Measurements from ENCODE around the gene EPB41L5.
"Not testable (repeated sequence)": the region's sequence is repeated elsewhere in the genome, so short reads cannot be mapped to it uniquely, and the experiment has no call there.

Gene EPB41L5

DNA sequence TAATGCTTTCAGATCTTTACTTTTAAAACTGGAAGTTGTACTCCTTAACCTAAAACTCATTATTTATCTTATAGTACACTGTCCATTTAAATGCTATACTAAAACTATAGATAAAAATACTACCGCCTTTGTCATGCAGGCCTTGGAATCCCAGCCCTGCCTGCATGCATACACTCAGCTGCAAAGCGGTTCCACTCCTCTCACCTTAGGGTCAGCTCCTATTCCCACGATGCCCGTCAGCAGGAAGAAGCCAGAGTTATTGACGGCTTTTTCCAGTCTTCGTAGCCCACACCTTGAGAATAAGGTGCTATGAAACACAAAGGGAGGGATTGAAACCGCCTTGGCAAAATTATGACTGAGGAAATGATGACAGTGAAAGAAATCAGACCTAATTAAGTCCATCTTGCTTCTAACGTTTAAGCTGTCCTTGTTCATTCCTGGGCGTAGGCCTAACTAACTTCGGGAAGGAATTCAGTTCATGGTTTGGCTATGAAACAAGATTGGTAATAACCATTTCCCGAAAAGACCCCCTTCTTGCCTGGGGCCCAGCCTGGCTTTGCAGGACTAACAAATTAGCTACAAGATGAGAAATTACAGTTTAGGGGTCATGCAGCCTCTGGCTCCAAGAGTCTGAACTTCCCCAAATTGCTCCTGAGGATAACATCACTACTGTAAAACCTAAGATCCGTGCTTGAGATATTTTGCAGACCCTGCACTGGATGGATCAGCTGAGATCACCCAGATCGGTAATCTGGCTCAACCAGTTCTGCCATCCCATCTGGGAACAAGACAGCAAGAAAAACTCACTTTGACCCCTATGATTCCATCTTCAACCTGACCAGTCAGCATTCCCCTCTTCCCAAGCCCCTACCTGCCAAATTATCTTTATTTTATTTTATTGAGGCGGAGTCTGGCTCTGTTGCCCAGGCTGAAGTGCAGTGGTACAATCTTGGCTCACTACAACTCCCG lies 17.1 kb downstream of the EPB41L5 start:
- no peak for DNase-seq

DNA sequence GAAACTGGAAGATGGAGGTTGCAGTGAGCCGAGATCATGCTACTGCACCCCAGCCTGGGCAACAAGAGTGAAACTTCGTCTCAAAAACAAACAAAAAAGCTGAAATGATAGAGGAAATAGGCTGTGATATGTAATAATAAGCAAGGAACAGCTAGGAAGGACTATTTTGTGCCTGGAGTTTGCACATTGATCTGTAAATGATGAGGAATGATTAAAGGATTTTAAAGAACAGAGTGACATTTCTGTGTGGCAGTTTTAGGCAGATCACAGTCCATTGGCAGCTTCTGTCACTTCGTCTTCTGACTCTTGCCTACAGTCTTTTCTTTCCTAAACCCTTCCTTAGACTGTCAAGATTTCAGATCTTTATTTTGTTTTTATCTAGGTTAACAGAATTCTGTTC lies 19.4 kb downstream of the EPB41L5 start:
- no peak for DNase-seq

DNA sequence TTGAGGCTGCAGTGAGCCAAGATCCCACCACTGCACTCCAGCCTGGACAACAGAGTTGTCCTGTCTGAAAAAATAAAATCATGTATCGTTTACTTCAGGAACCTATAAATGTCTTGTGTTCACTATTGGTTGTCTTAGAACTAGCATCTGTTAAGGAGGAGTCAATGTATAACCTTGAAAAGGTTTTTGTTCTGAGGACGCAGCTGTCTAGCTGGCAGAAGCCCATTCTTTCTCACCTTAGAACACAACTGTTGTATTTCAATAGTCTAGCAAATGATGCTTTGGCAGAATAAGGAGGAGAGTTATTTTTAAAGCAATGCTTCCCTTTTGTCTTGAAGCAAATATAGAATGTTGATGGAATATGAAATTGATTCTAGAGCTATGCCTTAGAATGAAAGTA lies 21.1 kb downstream of the EPB41L5 start:
- DNase-seq, result no peak

DNA sequence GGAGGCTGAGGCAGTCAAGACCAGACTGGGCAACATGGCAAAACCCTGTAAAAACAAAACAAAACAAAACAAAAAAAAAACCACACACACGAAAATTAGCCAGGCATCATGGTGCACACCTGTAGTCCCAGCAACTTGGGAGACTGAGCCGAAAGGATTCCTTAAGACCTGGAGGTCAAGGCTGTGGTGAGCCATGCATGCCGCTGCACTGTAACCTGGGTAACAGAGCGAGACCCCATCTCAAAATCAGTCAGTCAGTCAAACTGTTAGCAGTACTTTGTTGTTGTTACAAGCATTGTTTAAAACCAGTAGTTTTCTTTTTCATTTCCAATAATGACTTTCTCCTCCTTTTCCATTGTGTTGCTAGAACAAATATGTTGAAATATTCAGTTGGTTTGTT lies 21.7 kb downstream of the EPB41L5 start:
- no peak for DNase-seq

DNA sequence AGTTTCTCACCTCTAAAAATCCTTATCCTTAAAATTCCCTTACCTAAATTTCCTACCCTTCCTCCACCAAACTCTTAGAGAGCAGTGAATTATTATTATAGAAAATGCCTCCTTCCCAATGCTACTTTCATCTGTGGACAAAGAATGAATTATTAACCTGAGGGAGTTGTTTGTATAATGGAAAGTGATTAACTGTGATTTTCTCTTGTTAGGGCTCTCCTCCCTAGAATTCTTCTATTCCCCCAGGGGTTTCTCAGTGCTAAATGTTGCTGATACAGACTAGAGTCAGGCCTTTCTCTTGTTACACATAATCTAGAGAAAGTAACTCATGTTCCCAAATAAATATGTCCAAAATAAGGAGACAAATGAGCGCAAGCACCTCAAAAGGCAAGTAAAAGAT lies 23.3 kb downstream of the EPB41L5 start:
- no peak for DNase-seq

DNA sequence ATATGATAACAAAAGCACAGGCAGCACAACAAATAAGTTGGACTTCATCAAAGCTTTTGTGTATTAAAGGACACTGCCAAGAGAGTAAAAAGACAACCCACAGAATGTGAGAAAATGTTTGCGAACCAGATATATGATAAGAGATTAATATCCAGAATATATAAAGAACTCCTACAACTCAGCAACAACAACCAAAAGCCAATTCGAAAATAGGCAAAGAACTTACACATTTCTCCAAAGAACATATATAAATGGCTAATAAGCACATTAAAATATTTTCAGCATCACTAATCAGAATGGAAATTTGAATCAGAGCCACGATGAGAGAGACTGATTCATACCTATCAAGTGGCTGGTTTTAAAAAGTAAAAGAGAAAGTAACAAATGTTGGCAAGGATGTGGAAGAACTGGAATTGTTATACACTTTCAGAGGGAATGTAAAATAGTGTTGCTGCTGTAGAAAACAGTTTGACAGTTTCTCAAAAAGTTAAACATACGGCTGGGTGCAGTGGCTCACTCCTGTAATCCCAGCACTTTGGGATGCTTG lies 25.2 kb downstream of the EPB41L5 start:
- no peak for DNase-seq

DNA sequence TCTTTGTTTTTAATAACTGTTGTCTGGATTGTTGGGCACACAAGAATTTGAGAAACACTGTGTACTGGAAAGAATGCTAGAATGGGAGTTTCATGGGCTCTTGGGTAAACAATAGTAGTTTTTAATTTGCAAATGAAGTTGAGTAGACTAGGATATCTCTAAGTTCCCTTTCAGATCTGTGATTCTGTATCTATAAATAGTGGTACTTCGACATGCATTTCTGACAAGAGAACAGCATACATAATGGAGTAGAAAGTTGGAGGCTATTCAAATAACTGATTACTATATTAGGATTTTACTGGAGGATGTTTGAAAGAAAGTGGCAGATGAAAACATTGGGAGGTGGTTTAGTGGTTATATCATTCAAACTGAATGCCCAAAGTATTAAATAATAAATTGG lies 29.5 kb downstream of the EPB41L5 start:
- no peak for DNase-seq

DNA sequence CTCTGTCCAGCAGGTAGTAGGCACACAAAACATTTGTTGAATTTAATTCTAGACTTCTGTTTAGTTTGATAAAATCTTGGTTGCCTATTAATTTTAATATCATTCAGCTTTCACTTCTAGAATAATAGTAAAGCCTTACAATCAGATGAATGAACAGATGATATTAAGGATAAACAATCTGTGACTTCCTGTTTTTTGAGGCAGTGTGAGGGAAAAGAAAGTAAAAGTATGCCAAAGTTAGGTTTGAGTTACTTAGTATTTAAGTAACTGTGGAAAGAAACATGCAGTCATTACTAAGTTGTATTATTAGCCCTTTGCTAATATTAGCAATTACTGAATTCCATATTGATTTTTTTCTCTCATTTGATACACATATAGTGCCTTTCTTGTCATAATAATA lies 31.5 kb downstream of the EPB41L5 start:
- no peak for DNase-seq

DNA sequence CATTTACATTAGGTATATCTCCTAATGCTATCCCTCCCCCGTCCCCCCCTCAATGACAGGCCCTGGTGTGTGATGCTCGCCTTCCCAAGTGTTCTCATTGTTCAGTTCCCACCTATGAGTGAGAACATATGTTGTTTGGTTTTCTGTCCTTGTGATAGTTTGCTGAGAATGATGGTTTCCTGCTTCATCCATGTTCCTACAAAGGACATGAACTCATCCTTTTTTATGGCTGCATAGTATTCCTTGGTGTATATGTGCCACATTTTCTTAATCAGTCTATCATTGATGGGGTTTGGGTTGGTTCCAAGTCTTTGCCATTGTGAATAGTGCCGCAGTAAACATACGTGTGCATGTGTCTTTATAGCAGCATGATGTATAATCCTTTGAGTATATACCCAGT lies 32.9 kb downstream of the EPB41L5 start:
- DNase-seq, result not testable (repeated sequence)

DNA sequence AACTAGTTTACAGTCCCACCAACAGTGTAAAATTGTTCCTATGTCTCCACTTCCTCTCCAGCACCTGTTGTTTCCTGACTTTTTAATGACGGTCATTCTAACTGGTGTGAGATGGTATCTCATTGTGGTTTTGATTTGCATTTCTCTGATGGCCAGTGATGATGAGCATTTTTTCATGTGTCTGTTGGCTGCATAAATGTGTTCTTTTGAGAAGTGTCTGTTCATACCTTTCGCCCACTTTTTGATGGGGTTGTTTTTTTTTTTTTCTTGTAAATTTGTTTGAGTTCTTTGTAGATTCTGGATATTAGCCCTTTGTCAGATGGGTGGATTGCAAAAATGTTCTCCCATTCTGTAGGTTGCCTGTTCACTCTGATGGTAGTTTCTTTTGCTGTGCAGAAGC lies 33.4 kb downstream of the EPB41L5 start:
- DNase-seq, result not testable (repeated sequence)

DNA sequence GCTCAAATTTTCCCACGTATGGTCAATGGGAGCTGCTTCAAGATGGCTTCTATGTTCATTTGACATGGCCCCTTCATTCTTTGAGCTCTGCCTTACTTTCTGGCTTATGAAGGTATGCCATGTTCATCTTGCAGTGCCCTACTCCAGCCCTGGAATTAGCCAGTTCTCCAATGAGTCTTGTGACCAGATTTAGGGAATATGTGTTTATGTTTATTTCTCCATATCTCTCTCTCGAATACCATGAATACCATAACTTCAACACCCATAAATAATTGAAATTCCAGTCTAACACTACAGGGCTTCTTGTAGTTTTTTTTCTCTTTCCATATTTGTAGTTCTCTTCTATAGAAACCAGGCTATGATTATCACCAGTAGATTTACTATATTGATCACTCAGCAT lies 39.7 kb downstream of the EPB41L5 start:
- DNase-seq, result no peak

DNA sequence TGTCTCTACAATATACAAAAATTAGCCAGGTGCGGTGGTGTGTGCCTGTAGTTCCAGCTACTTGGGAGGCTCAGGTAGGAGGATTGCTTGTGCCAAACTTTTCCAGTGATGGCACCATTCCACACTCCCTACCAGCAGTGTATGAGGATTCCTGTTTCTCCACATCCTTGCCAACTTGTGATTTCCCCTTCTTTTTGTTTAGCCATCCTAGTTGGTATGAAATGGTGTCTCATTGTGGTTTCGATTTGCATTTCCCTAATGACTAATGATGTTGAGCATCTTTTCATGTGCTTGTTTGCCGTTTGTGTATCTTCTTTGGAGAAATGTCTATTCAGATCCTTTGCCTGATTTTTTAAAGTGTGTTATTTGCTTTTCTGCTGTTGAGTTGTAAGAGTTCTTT lies 41.0 kb downstream of the EPB41L5 start:
- no peak for DNase-seq

DNA sequence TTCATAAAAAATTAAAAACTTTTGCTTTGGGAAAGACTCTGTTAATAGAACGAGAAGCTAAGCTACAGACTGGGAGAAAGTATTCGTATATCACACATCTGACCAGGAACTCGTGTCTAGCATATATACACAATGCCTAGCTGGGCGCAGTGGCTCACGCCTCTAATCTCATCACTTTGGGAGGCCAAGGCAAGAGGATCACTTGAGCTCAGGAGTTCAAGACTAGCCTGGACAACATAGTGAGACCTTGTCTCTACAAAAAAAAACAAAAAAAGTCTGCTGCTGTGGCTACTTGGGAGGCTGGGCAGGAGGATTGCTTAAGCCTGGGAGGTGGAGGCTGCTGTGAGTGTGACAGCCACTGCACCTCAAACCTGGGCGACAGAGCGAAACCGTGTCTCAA lies 46.6 kb downstream of the EPB41L5 start:
- DNase-seq, result no peak

DNA sequence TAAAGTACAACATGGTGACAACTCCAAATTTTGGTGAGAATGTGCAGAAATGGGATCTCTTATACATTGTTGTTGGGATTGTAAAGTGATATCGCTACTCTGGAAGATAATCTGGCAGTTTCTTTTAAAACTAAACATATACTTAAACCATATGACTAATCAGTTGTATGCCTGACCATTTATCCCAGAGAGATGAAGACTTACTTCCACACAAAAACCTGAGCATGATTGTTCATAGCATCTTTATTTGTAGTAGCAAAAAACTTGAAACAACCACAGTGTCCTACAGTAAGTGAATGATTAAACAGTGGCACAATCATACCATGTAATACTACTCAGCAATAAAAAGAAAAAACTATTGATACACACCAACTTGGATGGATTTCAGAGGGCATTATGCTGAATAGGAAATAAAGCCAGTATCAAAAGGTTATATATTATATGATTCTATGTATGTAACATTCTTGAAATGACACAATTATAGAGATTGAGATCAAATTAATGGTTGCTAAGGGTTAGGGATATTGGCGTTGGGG lies 47.3 kb downstream of the EPB41L5 start:
- no peak for DNase-seq

DNA sequence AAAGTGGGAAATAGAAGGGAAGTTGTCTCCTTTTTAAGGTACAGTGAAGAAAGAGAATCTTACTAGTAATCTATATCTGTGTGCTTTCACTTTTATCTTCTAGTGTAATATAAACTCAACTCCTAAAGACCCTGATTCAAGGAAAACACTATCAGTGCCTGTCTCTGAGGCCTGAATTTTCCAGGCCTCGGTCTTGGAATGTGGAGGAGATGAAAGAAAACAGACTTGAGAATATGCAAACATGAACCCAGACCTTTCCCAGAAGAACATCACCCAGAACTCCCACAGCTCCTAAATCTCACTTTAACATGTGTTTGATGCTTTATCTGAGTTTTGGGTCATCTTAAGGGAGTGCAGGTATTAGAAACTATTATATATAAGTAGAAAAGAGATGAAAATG lies 51.8 kb downstream of the EPB41L5 start:
- DNase-seq, result no peak

DNA sequence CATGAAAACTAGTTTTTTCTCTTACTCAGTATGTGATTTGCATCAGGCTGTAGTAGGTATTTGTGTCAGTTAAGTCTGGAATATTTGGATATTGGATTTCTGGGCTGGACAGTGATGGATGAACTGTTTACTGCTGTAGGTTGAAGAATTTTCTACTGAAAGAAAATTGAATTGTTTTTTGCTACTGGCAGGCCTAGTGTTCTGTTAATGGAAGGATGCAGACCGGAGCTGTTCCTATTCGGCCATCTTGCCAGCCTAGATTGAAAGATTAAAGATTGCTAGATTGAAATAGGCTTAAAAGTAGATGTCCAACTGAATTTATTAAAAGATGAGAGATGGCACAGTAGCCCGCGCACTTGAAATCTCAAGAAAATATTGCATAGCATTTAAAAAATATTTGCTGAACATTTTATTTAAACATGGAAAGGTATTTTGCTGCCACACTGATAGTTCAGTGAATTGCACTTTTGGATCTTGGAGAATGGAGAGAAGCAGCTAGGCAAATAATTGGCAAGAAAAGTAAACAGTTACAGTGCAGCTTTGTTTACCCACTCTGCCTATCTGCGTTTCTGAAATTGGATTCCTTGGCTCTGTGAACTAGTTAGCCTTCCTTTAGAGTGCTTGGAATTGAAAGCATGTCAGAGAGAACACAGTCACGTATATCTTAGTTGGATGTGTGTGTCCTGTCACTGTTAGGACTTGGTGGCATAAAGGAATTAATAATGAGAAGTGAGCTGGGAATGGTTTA lies 54.1 kb downstream of the EPB41L5 start:
- no peak for DNase-seq

DNA sequence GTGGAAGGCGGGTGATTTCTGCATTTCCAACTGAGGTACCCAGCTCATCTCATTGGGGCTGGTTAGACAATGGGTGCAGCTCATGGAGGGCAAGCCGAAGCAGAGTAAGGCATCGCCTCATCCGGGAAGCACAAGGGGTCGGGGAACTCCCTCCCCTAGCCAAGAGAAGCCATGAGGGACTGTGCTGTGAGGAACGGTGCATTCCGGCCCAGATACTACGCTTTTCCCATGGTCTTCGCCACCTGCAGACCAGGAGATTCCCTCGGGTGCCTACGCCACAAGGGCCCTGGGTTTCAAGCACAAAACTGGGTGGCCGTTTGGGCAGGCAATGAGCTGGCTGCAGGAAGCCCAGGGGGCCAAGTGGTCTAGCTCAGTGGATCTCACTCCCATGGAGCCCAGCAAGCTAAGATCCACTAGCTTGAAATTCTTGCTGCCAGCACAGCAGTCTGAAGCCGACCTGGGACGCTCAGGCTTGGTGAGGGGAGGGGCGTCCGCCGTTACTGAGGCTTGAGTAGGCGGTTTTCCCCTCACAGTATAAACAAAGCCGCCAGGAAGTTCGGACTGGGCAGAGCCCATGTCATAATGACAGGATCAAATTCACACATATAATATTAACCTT lies 55.3 kb downstream of the EPB41L5 start:
- not testable (repeated sequence) for DNase-seq

DNA sequence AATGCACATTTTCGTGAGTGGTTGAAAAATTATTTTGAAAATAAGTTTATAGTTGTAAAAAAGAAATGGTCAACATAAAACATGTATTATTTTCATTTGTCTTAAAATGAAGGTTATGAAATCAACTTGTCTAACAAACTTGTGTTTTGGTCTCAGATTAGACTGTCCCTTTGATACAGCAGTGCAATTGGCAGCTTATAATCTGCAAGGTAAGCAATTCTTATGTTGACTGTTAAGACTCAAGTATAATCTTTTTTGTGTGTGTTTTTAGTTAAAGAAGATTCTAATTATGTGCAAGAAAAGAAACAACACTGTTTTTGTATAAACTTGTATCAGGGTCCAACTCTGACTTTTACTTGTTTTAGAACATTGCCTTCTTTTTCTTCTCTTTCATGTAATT lies 62.7 kb downstream of the EPB41L5 start:
- DNase-seq, result no peak

DNA sequence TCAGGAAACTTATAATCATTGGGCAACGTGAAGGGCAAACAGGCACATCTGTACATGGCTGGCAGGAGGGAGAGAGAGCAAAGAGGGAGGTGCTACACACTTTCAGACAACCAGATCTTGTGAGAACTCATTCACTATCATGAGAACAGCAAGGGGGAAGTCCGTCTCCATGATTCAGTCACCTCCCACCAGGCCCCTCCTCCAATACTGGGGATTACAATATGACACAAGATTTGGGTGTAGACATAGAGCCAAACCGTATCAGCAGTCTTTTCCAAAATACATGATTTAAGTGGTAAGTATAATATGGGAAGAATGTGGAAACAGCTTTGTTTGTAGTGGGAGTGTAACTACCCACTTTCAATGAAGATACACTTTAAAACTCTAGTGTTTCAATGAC lies 65.0 kb downstream of the EPB41L5 start:
- no peak for DNase-seq

DNA sequence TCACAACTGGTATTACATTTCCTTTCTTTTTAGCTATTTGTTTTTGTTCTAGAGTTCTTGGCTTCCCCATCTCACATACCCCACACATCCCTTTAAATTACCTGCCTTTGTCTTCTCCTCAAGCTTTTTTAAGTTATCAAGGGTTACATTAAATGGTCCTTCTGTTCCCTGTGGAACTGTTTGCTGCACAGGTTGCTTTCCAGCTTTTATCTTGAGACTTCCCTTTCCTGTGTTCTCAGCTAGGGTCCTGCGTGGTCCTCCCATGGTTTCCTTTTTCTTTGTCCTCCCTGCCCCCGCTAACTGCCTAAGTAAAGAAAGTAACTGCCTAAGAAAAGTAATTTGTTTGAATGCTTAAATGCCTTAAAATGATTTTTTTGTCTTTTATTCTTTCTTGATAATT lies 66.8 kb downstream of the EPB41L5 start:
- DNase-seq, result no peak

DNA sequence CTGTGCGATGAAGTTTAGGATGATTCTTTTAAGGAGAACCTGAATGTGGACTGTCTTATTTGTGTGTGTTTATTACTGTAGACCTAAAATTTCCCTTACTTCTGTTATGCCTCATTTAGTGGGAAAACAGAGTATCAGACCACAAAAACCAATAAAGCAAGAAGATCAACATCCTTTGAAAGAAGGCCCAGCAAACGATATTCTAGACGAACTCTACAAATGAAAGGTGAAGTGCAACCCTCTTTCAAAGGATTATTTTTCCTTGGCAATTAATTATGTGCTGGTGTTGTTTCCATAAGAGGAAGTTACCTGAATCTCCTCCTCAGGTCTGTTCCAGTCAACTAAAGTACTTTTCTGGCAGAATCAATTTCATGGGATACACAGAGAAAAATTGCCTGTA lies 78.6 kb downstream of the EPB41L5 start:
- DNase-seq, result no peak

DNA sequence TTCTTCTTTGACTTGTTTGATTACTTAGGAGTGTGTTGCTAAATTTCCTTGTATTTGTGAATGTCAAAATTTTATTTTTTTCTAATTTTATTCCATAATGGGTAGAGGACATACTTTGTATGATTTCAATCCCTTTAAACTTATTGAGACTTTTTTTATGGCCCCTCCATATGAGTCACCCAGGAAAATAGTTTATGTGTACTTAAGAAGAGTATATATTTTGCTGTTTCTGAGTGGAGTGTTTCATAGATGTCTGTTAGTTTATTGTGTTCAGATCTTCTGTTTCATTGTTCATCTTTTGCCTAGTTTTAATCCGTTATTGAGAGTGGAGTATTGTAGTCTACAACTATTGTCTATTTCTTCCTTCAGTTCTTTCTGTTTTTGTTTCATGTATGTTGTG lies 81.9 kb downstream of the EPB41L5 start:
- no peak for DNase-seq

DNA sequence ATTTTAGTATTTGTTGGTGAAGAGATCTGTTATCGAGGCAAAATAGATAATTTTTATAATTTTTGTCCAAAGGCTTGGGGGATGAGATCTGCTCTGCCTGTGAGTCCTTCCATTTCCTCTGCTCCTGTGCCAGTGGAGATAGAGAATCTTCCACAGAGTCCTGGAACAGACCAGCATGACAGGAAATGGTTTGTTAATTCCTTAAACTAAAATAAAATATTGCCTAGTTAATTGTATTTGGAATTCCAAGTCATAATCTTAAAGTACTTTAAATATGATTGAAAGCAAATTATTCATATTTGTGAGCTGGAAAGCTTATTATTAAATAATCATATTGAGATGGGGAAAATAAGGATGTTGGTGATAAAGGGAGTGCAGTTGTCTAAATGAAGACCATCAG lies 87.8 kb downstream of the EPB41L5 start:
- DNase-seq, result no peak
